HG02588 (cell line): Measurements from ENCODE around the gene NABP2.
"Not testable (repeated sequence)": the region's sequence is repeated elsewhere in the genome, so short reads cannot be mapped to it uniquely, and the experiment has no call there.

Experiments
- ATAC-seq: cut with Tn5 transposase; IDR thresholded peaks from one replicate; pipeline ENCODE4 v1.9.1; 2021; ENCODE audit warnings: mild to moderate bottlenecking, moderate library complexity; ENCODE audit not compliant: unreplicated experiment

The NABP2 gene

DNA sequence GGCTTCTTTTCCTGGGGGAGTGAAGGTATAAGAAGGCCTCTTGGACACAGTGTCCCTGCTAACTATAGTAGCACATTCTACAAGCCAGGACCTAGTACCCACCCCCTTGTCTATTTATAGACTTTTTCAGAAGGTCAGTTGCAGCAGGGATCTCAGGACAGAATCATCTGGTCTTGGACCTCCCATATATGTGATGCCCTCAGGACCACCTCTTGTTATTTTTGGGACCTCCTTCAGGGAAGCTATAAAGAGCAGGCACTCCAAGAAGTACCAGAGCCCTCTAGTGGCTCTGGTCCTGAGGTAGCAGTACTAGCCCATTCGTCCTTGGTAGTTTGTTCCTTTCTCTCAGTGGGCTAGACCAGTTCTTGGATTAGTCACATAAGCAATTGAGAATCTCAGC is 46.9 kb downstream of the NABP2 start:
- no peak for ATAC-seq

DNA sequence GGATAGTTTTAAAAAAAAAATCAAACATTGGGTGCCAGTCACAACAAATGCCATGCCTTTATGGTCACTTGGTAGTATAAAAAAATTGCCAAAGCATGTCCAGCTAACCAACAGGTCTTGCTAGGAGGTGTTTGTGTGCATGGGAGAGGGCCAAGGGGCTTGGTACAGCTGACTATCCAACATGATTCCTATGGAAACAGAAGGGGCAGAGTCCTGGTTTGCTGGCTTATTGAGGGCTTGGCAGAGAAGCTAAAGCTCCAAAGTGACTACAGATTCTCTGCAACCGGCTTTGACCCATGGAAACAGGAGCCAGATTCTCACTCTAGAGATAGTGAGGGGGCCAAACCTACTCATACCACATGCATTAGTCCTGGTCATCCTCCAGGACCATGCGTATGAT is 48.3 kb downstream of the NABP2 start:
- not testable (repeated sequence) for ATAC-seq

DNA sequence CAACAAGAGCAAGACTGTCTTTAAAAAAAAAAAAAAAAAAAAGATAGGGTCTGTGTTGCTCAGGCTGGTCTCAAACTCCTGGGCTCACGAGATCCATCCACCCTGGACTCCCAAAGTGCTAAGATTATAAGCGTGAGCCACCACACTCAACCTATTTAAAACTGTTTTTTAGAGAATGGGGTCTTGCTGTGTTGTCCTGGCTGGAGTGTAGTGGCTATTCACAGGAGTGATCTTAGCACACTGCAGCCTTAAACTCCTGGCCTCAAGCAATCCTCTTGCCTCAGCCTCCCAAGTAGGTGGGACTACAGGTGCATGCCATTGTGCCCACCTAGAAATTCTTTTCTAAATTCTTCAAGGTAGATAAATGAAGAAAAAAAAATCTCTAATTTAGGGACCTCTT is 50.2 kb downstream of the NABP2 start:
- no peak for ATAC-seq

DNA sequence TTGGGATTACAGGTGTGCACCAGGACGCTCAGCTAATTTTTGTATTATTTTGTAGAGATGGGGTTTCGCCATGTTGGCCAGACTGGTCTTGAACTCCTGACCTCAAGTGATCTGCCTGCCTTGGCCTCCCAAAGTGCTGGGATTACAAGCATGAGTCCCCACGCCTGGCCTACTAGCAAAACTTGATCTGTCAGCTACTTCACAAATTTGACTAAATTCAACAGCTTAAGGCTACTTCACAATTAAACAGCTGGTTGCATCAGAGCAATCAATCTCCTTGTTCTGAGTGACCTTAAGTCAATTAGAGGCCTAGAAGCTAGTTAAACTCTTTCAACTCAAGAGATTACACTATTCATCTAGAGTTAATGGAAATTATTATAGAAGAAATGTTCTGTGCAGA is 54.8 kb downstream of the NABP2 start:
- ATAC-seq = no peak
